Kidney glomerular epithelial cell (primary cell): ENCODE results near the gene RASA3.
A peak's percentile ranks its signal among the peaks of the same experiment; 100 is the strongest.

ENCODE experiments used
- DNase-seq: peaks from one replicate; lab custom pipeline; 2025; lab: John Stamatoyannopoulos, UW

Gene RASA3

DNA sequence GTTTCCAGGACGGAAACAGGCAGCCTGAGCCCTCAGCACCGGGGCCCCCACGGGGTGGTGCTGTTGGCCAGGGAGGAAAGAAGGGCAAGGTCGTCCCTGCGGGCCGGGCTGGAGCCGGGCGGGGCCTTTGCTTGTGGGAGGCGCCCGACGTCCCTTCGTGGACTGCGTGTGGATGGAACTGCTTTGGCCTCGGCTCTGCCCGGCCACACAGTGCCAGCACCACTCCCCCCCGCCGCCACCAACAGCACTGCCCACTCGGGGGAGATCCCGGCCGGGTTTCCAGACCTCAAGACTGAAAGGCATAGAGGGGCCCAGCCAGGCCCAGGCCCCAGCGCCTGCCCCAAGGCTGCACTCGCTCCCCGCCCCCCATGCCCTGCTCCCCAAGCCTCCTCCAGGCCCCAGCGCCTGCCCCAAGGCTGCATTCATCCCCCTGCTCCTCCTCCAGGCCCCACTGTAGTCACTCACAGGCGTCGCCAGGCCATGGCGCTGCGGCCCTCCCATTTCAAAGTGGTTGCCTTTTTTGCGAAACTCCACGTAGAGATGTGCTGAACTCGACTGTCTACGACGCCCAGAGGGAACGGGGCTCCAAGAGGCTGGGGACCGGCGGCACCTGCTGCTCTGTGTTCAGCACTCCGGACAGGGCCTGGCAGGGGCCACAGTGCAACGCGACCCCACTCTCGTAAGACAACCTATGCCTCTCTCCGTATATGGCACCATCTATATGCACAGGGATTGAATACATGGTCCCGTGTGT lies 181.0 kb downstream of the RASA3 start:
- peak; percentile 36 for DNase-seq

GRCh38 chr13:113950451-113951245 lies 181.8 kb downstream of the RASA3 start:
- no peak for DNase-seq

- DNase-seq, result no peak
These were observed 182.9 kb downstream of the RASA3 start for GRCh38 chr13:113949546-113949945.

DNA sequence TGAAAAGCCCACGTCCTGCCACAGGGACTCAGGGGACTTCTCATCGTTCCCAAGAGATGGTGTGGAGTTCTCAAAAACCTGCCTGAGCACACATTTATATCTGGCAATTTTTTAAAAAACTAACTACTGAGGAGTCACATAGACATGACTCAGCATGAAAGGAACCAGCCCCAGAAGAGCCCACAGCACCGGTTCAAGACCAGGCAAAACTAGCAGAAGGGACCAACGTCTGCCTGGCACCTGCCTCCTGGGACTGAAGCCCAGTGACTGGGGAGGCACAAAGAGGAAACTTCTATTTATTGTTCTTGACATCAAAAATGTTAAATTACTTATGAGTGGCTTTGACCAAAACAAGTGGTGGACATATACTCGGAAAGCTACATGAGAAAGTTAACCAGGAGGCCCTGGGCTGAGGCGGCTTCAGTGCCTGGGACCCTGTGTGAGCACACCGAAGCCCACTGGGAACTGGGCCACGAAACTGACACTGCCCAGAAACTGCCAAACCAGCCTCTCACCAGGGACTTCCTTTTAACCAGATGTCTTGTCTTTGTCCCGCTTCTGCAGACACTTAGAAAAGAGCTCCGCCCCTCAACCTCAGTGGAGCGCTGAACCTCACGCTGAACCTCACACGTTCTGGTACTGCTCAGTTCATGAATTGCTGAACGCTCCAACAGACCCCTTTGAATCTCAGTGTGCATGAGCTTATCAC lies 184.2 kb downstream of the RASA3 start:
- DNase-seq, result no peak

DNA sequence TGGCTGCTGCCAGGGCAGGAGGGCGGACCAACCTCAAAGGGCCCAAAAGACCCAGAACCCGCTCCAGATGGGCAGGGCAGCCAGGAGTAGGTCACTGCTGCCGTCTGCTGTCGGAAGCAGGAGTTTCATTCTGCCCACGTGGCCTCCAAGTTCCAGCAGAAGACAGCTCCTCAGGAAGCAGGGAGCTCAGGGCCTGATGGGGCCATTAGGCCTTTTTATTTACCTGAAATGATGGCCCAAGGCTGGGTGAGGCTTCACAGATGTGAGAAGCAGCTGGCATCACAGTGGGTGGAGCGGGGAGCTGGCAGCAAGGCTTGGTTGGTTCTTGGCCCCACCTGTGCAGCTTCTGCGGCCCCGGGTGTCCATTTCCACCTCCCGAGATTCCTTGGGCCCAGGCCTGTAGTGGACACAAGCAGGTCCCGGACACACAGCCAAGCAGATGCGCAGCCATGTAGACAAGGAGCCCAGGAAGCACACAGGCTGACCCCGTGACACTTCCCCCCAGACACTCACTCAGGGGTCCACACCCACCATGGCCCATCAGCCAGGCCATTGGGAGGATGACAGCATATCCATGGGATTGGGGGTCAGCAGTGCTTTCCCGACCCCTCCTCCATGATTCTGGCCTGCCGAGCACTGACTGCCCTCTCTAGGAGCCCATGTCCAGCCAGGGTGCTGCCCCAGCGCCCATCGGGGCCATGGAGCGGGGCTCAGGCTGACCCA lies 185.0 kb downstream of the RASA3 start:
- peak; percentile 26 for DNase-seq

- DNase-seq, result no peak
These were observed 185.8 kb downstream of the RASA3 start for GRCh38 chr13:113946409-113947181.

DNA sequence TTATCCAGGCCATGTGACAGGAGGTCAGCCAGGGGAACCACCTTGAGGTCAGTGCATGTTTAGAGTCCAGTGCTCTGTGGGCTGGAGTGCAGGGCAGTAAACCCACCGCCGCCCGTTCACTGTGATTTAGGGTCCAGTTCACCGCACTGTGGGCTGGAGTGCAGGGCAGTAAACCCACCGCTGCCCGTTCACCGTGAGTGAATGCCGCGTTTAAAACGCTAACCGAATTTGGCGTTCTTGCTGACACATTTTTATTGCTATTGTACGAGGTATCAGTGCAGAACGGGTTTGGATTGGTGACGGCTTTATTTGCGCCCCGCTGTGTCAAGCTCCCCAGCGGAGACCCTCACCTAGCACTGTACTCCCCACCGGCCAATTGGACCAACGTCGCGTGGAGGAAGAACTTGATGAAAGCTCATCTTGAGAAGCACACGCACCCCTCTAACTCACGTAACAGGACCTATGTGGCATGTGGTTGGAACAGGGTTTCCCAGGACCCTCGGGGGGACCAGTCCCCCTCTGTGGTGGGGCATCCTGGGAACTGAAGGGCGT lies 186.5 kb downstream of the RASA3 start:
- DNase-seq, result no peak

GRCh38 chr13:113943821-113944565 lies 188.4 kb downstream of the RASA3 start:
- no peak for DNase-seq

DNA sequence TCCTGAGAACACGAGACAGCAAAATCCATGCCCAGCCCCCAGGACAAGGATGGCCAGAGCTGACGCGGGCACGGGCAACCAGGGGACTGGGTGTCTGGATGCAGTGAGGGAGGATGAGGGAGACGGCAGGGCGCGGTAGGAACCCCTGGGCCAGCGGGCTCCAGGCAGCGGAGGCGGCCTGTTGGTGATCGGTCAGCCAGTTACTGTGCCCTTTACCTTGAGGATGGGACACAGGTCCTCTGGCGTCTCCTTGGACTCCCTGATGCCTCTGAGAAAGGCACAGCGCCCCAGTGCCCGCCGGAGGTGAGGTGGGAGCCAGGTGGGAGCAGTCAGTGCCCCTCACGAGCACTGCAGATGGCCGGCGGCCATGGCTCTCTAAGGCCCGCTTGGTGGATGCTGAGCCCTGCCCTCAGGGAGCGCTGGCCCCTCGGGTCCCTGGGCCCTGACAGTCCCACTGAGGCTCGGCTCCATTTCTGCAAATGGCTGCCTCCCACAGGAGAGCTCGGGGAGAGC lies 189.8 kb downstream of the RASA3 start:
- no peak for DNase-seq

- DNase-seq, result no peak
These were observed 190.7 kb downstream of the RASA3 start for GRCh38 chr13:113941571-113942191.

DNA sequence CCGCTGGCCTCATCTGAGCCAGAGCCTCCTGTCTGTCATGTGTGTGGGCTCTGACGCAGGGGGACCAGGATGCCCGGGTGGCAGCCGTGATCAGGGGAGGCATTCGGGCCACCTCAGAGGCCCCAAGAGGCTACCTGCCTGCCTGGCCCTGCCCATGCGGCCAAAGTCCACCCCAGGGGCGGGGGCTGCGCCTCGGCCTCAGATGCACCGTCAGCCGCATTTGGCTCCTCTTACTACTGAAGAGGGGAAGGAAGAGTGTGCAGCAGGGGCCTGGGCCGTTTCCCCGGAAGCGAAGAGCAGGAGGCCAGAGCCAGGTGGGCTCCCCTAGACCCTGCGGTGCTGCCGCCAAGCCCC lies 192.5 kb downstream of the RASA3 start:
- DNase-seq, result no peak

GRCh38 chr13:113939129-113939943 lies 193.1 kb downstream of the RASA3 start:
- no peak for DNase-seq

- no peak for DNase-seq
These were observed 193.7 kb downstream of the RASA3 start for GRCh38 chr13:113938716-113939115.

- no peak for DNase-seq
These were observed 194.2 kb downstream of the RASA3 start for GRCh38 chr13:113938246-113938645.

DNA sequence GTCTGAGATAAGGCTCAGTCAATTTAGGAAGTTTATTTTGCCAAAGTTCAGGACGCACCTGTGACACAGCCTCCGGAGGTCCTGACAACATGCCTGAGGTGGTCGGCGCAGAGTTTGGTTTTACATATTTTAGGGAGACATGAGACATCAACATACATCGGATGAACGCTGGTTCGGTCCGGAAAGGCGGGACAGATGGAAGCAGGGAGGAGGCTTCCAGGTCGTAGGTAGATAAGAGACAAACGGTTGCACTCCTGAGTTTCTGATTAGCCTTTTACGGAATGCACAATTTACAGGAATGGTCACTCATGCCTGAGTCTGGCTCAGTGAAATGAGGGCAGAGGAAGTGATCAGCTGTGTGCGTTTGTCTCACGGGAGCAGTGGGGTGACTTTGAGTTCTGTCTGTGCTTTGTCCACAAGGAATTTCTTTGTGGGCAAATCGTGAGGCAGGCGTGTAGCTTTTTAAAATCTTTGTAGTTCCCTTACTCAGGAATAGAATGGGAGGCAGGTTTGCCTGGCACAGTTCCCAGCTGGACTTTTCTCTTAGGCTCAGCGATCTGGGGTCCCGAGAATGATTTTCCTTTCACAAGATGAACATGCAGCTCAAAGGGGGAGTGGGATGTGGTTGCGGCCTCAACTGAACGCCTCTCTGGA lies 194.8 kb downstream of the RASA3 start:
- no peak for DNase-seq

- no peak for DNase-seq
These were observed 195.3 kb downstream of the RASA3 start for GRCh38 chr13:113937073-113937472.

DNA sequence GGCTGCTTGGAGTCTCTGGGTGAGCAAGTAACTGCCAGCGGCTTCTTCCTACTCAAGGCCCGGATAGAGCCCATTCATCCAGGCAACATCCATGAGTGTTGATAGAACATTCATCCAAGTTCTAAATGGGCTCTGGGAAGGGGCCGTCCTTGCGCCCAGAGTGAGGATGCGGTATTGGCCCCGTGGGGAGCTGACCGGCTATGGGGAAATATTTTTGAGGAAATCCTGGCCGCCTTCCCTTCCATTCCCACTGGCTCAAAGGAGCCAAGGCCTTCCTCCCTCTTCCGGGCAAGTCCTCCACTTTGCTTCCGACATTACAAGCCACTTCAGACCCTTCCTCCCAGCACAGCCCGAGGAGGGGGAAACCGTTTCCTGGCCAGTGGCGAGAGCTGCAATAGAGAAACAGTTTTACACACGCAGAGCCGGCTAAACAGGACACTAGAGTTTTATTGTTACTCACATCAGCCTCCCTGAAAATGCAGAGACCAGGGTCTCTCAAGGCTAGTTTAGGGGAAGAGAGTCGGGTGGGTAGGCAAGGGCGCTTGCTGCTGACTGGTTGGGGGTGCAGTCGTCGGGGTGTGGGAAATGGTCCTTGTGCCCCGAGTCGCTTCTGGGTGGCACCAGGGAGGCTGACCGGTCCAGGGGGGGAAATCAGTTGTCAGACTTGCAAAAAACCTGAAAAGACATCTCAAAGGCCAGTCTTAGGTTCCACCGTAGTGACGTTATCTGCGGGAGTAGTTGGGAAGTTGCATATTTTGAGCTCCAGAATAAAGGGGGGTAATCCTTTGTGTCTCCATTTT lies 196.1 kb downstream of the RASA3 start:
- DNase-seq, result no peak
